Neuronal stem cell (in vitro differentiated cells): Measurements from ENCODE around the gene RIPOR3.

ENCODE experiments used
- DNase-seq: peaks from one replicate; pipeline ENCODE4 v3.0.0-alpha.2; 2013; ENCODE audit warnings: low spot score
- H2AFZ ChIP-seq: one replicate; pipeline ENCODE4 v1.6.1; 2013; ENCODE audit warnings: mild to moderate bottlenecking, low read length, inconsistent platforms
- H2AK5ac ChIP-seq: 2 replicates; pipeline ENCODE4 v1.6.1; 2013; ENCODE audit warnings: low read depth, mild to moderate bottlenecking, inconsistent platforms, low read length, moderate library complexity, mixed read lengths
- H2BK120ac ChIP-seq: 2 replicates; pipeline ENCODE4 v1.6.1; 2013; ENCODE audit warnings: low read depth, mild to moderate bottlenecking, inconsistent platforms, low read length, moderate library complexity, mixed read lengths
- H2BK12ac ChIP-seq: one replicate; pipeline ENCODE4 v1.6.1; 2013; ENCODE audit warnings: low read length, inconsistent platforms
- H2BK15ac ChIP-seq: 2 replicates; pipeline ENCODE4 v1.6.1; 2013; ENCODE audit warnings: mild to moderate bottlenecking, low read length, inconsistent platforms, mixed read lengths
- H2BK5ac ChIP-seq: one replicate; pipeline ENCODE4 v1.6.1; 2013; ENCODE audit warnings: inconsistent platforms, mild to moderate bottlenecking, low read length, moderate library complexity
- H3K14ac ChIP-seq: one replicate; pipeline ENCODE4 v1.6.1; 2013; ENCODE audit warnings: low read length, inconsistent platforms
- H3K18ac ChIP-seq: 2 replicates; pipeline ENCODE4 v1.6.1; 2013; ENCODE audit warnings: low read length, inconsistent platforms
- H3K23ac ChIP-seq: 2 replicates; pipeline ENCODE4 v1.6.1; 2013; ENCODE audit warnings: low read depth, mild to moderate bottlenecking, mixed read lengths, low read length, inconsistent platforms; ENCODE audit not compliant: poor library complexity
- H3K27ac ChIP-seq: replicated peaks from 3 replicates; pipeline ENCODE4 v1.5.1; 2013; ENCODE audit warnings: low read length, inconsistent platforms
- H3K27me3 ChIP-seq, 3 experiments: 2 replicates each; pipeline ENCODE4 v1.6.1; 2013; ENCODE audit warnings: low read length in 3 of 3, mild to moderate bottlenecking in 2 of 3, inconsistent platforms in 1 of 3, low read depth in 1 of 3, mixed read lengths in 1 of 3, moderate library complexity in 1 of 3; ENCODE audit not compliant: control insufficient read depth in 3 of 3, insufficient read depth in 3 of 3
- H3K36me3 ChIP-seq, 2 donors: replicated peaks in 1 of 2; 2 replicates each; pipeline ENCODE4 v1.6.1; 2013; ENCODE audit warnings: low read length in 2 of 2; ENCODE audit not compliant: control insufficient read depth in 2 of 2, insufficient read depth in 2 of 2
- H3K4ac ChIP-seq: 2 replicates; pipeline ENCODE4 v1.6.1; 2013; ENCODE audit warnings: inconsistent platforms, mild to moderate bottlenecking, low read length, moderate library complexity
- H3K4me1 ChIP-seq, 2 donors: 1 replicate in 1 of 2; 2 replicates in 1 of 2; pipeline ENCODE4 v1.6.1; 2013; ENCODE audit warnings: low read length in 2 of 2, low read depth in 1 of 2; ENCODE audit not compliant: control insufficient read depth in 2 of 2, insufficient read depth in 1 of 2
- H3K4me2 ChIP-seq: one replicate; pipeline ENCODE4 v1.6.1; 2013; ENCODE audit warnings: mild to moderate bottlenecking, low read length, inconsistent platforms; ENCODE audit not compliant: insufficient read depth, poor library complexity, severe bottlenecking
- H3K4me3 ChIP-seq, 2 donors: 2 replicates each; pipeline ENCODE4 v1.5.1; 2013; ENCODE audit warnings: low read length in 2 of 2, mild to moderate bottlenecking in 2 of 2, inconsistent platforms in 1 of 2, moderate library complexity in 1 of 2
- H3K79me1 ChIP-seq: one replicate; pipeline ENCODE4 v1.6.1; 2013; ENCODE audit warnings: low read depth, mild to moderate bottlenecking, inconsistent platforms, low read length, moderate library complexity
- H3K9ac ChIP-seq: one replicate; pipeline ENCODE4 v1.6.1; 2013; ENCODE audit warnings: mild to moderate bottlenecking, low read depth, low read length, inconsistent platforms; ENCODE audit not compliant: poor library complexity
- H3K9me3 ChIP-seq, 2 donors: replicated peaks in 1 of 2; 2 replicates each; pipeline versions ENCODE3 to v1.6.1; 2013; ENCODE audit warnings: low read length in 2 of 2, mild to moderate bottlenecking in 2 of 2, inconsistent platforms in 1 of 2, low read depth in 1 of 2, mixed read lengths in 1 of 2, moderate library complexity in 1 of 2; ENCODE audit not compliant: control insufficient read depth in 2 of 2, insufficient read depth in 1 of 2
- H4K8ac ChIP-seq: one replicate; pipeline ENCODE4 v1.6.1; 2013; ENCODE audit warnings: low read depth, mild to moderate bottlenecking, inconsistent platforms, low read length, moderate library complexity
- H4K91ac ChIP-seq: one replicate; pipeline ENCODE4 v1.6.1; 2013; ENCODE audit warnings: low read length, low read depth, mild to moderate bottlenecking, inconsistent platforms; ENCODE audit not compliant: poor library complexity
- WGBS, 2 donors: extraction: QIAGEN DNeasy Blood & Tissue Kit; methylation state at CpG; one replicate each; pipeline ENCODE4 v1.1.7; 2013; ENCODE audit warnings: missing lambda C conversion rate in 2 of 2, mixed read lengths in 1 of 2; ENCODE audit not compliant: insufficient read length in 2 of 2, insufficient replicate concordance in 1 of 2; ENCODE audit errors: extremely low coverage in 2 of 2; 5-methylcytosine and 5-hydroxymethylcytosine counted together

RIPOR3 gene

DNA sequence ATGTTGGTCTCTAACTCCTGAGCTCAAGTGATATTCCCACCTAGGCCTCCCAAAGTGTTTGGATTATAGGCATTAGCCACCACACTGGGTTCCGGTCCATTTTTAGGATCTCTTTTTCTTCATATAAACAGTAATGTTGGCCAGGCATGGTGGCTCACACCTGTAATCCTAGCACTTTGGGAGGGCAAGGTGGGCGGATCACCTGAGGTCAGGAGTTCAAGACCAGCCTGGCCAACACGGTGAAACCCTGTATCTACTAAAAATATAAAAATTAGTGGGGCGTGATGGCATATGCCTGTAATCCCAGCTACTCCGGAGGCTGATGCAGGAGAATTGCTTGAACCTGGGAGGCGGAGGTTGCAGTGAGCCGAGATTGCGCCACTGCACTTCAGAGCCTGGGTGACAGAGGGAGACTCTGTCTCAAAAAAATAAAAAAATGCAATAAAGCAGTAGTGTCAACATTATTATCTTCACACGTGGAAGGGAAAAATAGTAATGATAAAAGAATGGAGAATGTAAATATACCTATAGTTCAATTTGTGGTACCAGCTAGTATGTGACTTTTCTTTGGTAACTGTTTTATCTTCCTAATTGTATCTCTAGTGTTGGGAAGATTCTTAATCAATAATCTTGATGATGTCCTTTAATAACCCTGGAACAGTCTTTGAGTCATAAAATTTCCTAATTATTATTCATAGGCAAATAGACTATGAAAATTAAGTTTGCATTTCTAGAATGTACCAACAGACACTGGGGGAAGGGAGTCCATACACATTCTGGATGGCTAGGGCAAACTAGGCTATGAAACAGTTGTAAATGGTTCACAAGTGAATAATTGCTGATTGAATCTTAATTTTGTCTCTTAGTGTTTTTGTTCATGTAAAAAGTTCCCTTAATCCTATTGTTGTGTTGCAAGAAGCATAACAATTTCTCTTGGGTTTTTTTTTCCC lies 43.7 kb upstream of the RIPOR3 start:
- H3K9me3 ChIP-seq: no peaks in the 10 kb centered on the region
- DNase-seq: no peak
- H2BK120ac ChIP-seq: no peak overlapping the region
- H2BK5ac ChIP-seq: no peak overlapping the region
- H4K8ac ChIP-seq: no peak overlapping the region
- peaks cover 8 to 15% of the 10 kb centered on the region in 2 donors for H3K4me1 ChIP-seq
- peaks cover 0 to 16% of the 10 kb centered on the region in 2 donors for H3K36me3 ChIP-seq
- H3K4me3 ChIP-seq: no peak overlapping the region
- H2BK15ac ChIP-seq: no peak overlapping the region
- H2BK12ac ChIP-seq: no peak overlapping the region
- no peak overlapping the region for H3K23ac ChIP-seq
- H3K14ac ChIP-seq: no peak overlapping the region
- no peak overlapping the region for H3K27ac ChIP-seq
- no CpG with 5 or more reads among the region's 9 CpGs for WGBS, 2 donors
- no peaks in the 10 kb centered on the region for H3K27me3 ChIP-seq
- H3K9ac ChIP-seq: no peak overlapping the region
- H3K79me1 ChIP-seq: no peaks in the 10 kb centered on the region
- H3K18ac ChIP-seq: no peak overlapping the region
- no peak overlapping the region for H3K4me2 ChIP-seq
- no peak overlapping the region for H2AFZ ChIP-seq
- no peak overlapping the region for H2AK5ac ChIP-seq
- no peak overlapping the region for H3K4ac ChIP-seq
- no peak overlapping the region for H4K91ac ChIP-seq

DNA sequence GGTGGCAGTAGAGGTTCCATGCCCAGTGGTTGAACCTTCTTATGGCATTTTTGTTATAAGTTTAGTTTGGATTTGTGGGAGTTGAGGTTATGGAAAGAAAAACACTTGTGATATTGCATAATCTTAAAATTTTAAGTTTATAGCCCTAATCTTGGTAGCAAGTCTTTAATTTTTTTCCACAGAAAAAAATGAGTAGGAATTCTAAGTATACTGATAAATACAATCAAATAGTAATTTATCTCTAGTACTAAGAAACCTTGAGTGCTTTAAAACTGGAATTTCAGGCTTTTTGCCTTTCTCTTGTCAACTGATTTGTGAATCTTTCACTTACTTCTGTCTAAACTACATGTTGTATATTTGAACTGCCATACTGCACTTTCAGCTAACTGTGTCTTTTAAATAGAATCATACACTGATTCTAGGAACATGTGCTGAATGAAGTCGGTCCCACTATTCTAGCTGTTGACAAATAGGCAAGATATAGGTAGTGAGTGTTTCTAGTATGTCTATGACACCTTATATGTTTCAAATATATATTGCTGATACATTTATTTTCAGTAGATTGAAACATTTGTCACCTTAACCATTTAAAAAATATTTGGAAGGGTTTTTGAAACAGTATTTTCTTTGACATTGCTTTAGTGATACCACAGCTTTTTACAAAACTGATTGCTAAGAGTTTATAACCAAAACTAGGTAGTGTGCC lies 42.5 kb upstream of the RIPOR3 start:
- H3K27ac ChIP-seq: no peak overlapping the region
- no peak overlapping the region for H2BK120ac ChIP-seq
- H3K9ac ChIP-seq: no peak overlapping the region
- peaks cover 14 to 17% of the 10 kb centered on the region in 2 donors for H3K4me1 ChIP-seq
- WGBS, 2 donors: no CpG with 5 or more reads among the region's 1 CpG
- no peak overlapping the region for H2AK5ac ChIP-seq
- no peak overlapping the region for H3K4me2 ChIP-seq
- H4K8ac ChIP-seq: no peak overlapping the region
- H3K79me1 ChIP-seq: no peaks in the 10 kb centered on the region
- H3K27me3 ChIP-seq: no peaks in the 10 kb centered on the region
- no peak overlapping the region for H3K4me3 ChIP-seq
- H3K23ac ChIP-seq: no peak overlapping the region
- no peak overlapping the region for H2BK12ac ChIP-seq
- H3K18ac ChIP-seq: no peak overlapping the region
- no peak for DNase-seq
- H3K14ac ChIP-seq: no peak overlapping the region
- H2BK5ac ChIP-seq: no peak overlapping the region
- H3K36me3 ChIP-seq: peaks cover 0 to 15% of the 10 kb centered on the region in 2 donors
- H3K9me3 ChIP-seq: no peaks in the 10 kb centered on the region
- no peak overlapping the region for H3K4ac ChIP-seq
- no peak overlapping the region for H4K91ac ChIP-seq
- no peak overlapping the region for H2BK15ac ChIP-seq
- H2AFZ ChIP-seq: no peak overlapping the region

DNA sequence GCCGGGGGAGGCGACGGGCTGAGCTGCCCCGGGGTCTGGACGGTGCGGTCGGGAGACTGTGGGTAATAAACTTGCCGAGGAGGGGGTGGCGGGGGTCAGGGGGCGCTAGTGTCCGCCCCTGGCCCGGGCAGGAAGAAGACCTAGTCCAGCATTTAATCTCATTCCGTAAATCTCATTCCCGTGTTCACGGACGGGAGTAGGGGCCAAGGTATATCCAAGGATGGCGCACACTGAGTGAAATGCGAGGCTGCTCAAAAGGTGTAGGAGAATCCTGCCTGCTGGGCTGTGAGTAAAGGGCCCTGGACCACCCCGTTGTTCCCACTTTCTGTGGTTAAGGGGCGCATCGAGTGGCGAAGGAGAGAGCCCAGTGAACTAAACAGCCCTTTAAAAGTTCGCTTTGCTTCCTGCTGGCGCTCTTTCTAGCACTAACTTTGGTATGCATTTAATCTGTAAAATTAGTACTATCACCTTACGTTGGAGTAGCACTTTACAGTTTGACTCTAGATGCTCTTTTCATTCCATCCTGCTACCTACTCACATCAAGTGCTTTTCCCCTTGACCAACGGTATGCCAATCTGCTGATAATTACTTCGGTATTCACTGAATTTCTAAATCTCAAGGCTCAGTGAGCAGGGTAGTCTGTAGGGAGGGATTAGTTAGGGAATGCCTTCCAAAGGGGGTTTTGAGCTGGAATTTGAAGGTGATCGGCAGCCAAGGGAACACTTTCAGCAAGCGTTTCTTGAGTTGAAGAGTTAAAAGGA lies 40.8 kb upstream of the RIPOR3 start:
- Histone ChIP-seq H3K36me3 (peaks cover 0 to 3% of the 10 kb centered on the region in 2 donors), H2BK12ac (peak overlapping the region; percentile 60), H2AK5ac (peak overlapping the region; percentile 64), H3K9ac (peak overlapping the region; percentile 98), H3K27me3 (no peaks in the 10 kb centered on the region), H3K27ac (peak overlapping the region; percentile 94), H3K4me1 (peaks cover 12 to 17% of the 10 kb centered on the region in 2 donors), H3K4me3 (peak overlapping the region; percentile 79 to 98), H2BK15ac (peak overlapping the region; percentile 75), H2AFZ (peak overlapping the region; percentile 94), H3K14ac (no peak overlapping the region), H3K18ac (peak overlapping the region; percentile 92), H4K8ac (no peak overlapping the region), H2BK5ac (peak overlapping the region; percentile 93), H3K4me2 (peak overlapping the region; percentile 65), H3K23ac (peak overlapping the region; percentile 93), H3K79me1 (no peaks in the 10 kb centered on the region), H2BK120ac (no peak overlapping the region), H4K91ac (no peak overlapping the region), H3K9me3 (no peaks in the 10 kb centered on the region), H3K4ac (no peak overlapping the region)
- no CpG with 5 or more reads among the region's 29 CpGs for WGBS, 2 donors
- peak; percentile 47 for DNase-seq
